ENCODE measurements around the gene CDH13. TPM values are rescaled to one million over a fixed set of nuclear protein-coding genes. Genes with fewer than 3 reads are reported as not detected.

Gene CDH13
- total and polyA plus RNA-seq, 2 experiments from 2014 or later = 1.6 to 4.4 TPM

DNA sequence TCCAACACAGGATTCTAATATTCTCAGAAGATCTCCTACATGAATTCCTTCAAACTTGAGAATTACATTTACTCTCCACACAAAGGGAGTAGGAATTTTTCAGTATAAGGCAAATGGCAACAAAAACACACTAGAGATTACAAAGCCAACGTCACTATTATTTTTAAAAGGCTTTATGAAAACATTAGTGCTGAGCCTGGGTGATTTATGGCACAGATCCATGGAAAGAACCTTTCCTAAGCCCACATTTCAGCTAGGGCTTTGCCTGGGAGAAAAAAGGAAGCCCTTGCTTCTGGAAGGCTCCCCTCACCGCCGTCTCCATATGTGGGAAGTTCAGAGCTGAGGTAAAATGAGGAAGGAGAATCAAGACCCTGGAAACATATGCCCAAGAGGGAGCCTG is 681.6 kb downstream of the CDH13 start:
- Histone ChIP-seq H2AFZ (no peak overlapping the region), H3F3A (replicated peaks; ENCODE audit: low read depth) (no peaks in the 10 kb centered on the region), H3K27me3 (ENCODE audit: insufficient read depth) (no peaks in the 10 kb centered on the region), H3K4me1 (ENCODE audit: insufficient read depth) (no peaks in the 10 kb centered on the region), H4K20me1 (replicated peaks; ENCODE audit: insufficient read depth) (no peaks in the 10 kb centered on the region), H3K36me3 (ENCODE audit: insufficient read depth) (no peaks in the 10 kb centered on the region), H3K27ac (ENCODE audit: low read depth) (no peak overlapping the region), H3K79me2 (replicated peaks; ENCODE audit: insufficient read depth) (no peaks in the 10 kb centered on the region), H3K9me2 (ENCODE audit: insufficient read depth) (no peaks in the 10 kb centered on the region; the same call in 1 of the 2 replicates), H3K4me2 (no peak overlapping the region), H3K4me3 (no peak overlapping the region)
- peaks cover 7% of the 10 kb centered on the region; the same call in 2 of the 3 replicates for H3K4me1 Mint-ChIP-seq
- no peaks in the 10 kb centered on the region for H3K36me3 Mint-ChIP-seq (ENCODE audit: low read depth)
- TF ChIP-seq NANOG (IDR thresholded peaks at IDR 0.05; ENCODE audit: borderline replicate concordance) (no peak), REST (IDR thresholded peaks at IDR 0.05; ENCODE audit: unreplicated experiment) (no peak), ETS1 (IDR thresholded peaks at IDR 0.05) (no peak), ZNF331 (CRISPR knock-in tag; IDR thresholded peaks at IDR 0.05; ENCODE audit: low read depth) (no peak), EZH2phosphoT487 (IDR thresholded peaks at IDR 0.05; ENCODE audit: unreplicated experiment) (no peak), EZH2 (IDR thresholded peaks at IDR 0.05; ENCODE audit: low read depth, unreplicated experiment) (no peak), STAT1 (IDR thresholded peaks at IDR 0.05; ENCODE audit: unreplicated experiment) (no peak)
- TF ChIP-seq, protein P1, sequence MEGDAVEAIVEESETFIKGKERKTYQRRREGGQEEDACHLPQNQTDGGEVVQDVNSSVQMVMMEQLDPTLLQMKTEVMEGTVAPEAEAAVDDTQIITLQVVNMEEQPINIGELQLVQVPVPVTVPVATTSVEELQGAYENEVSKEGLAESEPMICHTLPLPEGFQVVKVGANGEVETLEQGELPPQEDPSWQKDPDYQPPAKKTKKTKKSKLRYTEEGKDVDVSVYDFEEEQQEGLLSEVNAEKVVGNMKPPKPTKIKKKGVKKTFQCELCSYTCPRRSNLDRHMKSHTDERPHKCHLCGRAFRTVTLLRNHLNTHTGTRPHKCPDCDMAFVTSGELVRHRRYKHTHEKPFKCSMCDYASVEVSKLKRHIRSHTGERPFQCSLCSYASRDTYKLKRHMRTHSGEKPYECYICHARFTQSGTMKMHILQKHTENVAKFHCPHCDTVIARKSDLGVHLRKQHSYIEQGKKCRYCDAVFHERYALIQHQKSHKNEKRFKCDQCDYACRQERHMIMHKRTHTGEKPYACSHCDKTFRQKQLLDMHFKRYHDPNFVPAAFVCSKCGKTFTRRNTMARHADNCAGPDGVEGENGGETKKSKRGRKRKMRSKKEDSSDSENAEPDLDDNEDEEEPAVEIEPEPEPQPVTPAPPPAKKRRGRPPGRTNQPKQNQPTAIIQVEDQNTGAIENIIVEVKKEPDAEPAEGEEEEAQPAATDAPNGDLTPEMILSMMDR (conservative IDR thresholded peaks at IDR 0.05; ENCODE audit: low read depth in 2 of 2) = no peak
- DNase-seq (ENCODE audit: low spot score) (no peak), ATAC-seq (no peak)
- H3K27me3 Mint-ChIP-seq (ENCODE audit: insufficient read depth, low read depth, poor library complexity) = no peaks in the 10 kb centered on the region
- H3K9me3 Mint-ChIP-seq = no peaks in the 10 kb centered on the region
- H3K27ac Mint-ChIP-seq = no peak overlapping the region
- H3K4me3 Mint-ChIP-seq = no peak overlapping the region

DNA sequence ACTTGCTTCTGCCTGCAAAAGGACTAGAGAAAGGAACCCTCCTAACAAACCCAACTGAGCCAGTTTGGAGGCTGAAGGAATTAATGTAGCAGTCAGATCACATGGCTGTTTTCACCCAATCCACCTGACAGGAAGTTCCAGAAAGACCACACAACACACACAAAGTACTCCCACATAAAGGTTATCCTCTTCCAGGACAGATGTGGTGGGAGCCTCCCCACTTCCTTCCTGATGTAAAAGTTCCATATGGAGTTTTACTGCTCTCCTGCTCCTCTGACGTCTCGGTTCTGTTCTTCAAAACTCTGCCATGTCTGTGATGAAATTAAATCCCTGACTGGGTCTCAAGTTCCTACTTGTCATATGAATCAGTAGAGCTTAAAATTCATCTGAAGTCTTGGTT is 684.0 kb downstream of the CDH13 start:
- no peak overlapping the region for H3K27ac Mint-ChIP-seq
- DNase-seq (ENCODE audit: low spot score) = no peak
- no peaks in the 10 kb centered on the region for H3K79me2 ChIP-seq (replicated peaks; ENCODE audit: insufficient read depth)

More for the DNA sequence above, 684.0 kb downstream of the CDH13 start:
- no peaks in the 10 kb centered on the region for H3K36me3 Mint-ChIP-seq (ENCODE audit: low read depth)
- H3K36me3 ChIP-seq (ENCODE audit: insufficient read depth) = no peaks in the 10 kb centered on the region
- H3K27ac ChIP-seq (ENCODE audit: low read depth) = no peak overlapping the region
- no peaks in the 10 kb centered on the region for H3K9me3 Mint-ChIP-seq
- H3K27me3 ChIP-seq (ENCODE audit: insufficient read depth) = no peaks in the 10 kb centered on the region
- no peaks in the 10 kb centered on the region for H3K4me1 ChIP-seq (ENCODE audit: insufficient read depth)
- no peaks in the 10 kb centered on the region for H4K20me1 ChIP-seq (replicated peaks; ENCODE audit: insufficient read depth)
- H3K4me2 ChIP-seq = no peak overlapping the region
- no peaks in the 10 kb centered on the region for H3F3A ChIP-seq (replicated peaks; ENCODE audit: low read depth)
- no peak for ATAC-seq
- H3K9me2 ChIP-seq (ENCODE audit: insufficient read depth) = no peaks in the 10 kb centered on the region; the same call in 1 of the 2 replicates
- no peak overlapping the region for H2AFZ ChIP-seq
- H3K4me3 Mint-ChIP-seq = no peak overlapping the region
- no peak for TF ChIP-seq EZH2phosphoT487 (IDR thresholded peaks at IDR 0.05; ENCODE audit: unreplicated experiment)
- no peaks in the 10 kb centered on the region for H3K27me3 Mint-ChIP-seq (ENCODE audit: insufficient read depth, low read depth, poor library complexity)
- H3K4me3 ChIP-seq = no peak overlapping the region
- peaks cover 7% of the 10 kb centered on the region; the same call in 2 of the 3 replicates for H3K4me1 Mint-ChIP-seq

Data from GM23338 (cell line).